Measurements from ENCODE around the gene CYP17A1.
"Not testable (repeated sequence)": the region's sequence is repeated elsewhere in the genome, so short reads cannot be mapped to it uniquely, and the experiment has no call there.

CYP17A1 gene

GRCh38 chr10:102837230-102837721 lies at the start of gene CYP17A1:
Gene CYP17A1, minus strand, starts transcription at chr10:102837413. Its CDS starts 52 bp downstream, at chr10:102837361.
- no peak for DNase-seq

GRCh38 chr10:102880256-102880655 lies 43.0 kb upstream of the CYP17A1 start:
- DNase-seq = no peak

GRCh38 chr10:102878629-102879028 lies 41.4 kb upstream of the CYP17A1 start:
- no peak for DNase-seq

- no peak for DNase-seq
Observed at GRCh38 chr10:102876747-102877153, 39.5 kb upstream of the CYP17A1 start.

GRCh38 chr10:102872163-102872562 lies 35.0 kb upstream of the CYP17A1 start:
- DNase-seq = no peak

GRCh38 chr10:102870221-102870620 lies 33.0 kb upstream of the CYP17A1 start:
- DNase-seq = no peak

- peak; percentile 19 for DNase-seq
Observed at GRCh38 chr10:102869258-102870198, 32.3 kb upstream of the CYP17A1 start, which contains the start of gene AS3MT. Gene AS3MT, plus strand, starts transcription at chr10:102869470. Its CDS starts 123 bp downstream, at chr10:102869593.

GRCh38 chr10:102868911-102869257 lies 31.7 kb upstream of the CYP17A1 start:
- DNase-seq = no peak

- DNase-seq = no peak
Observed at GRCh38 chr10:102865620-102866019, 28.4 kb upstream of the CYP17A1 start.

GRCh38 chr10:102863660-102864059 lies 26.4 kb upstream of the CYP17A1 start:
- no peak for DNase-seq

- DNase-seq = no peak
Observed at GRCh38 chr10:102859911-102860310, 22.7 kb upstream of the CYP17A1 start.

- DNase-seq = no peak
Observed at GRCh38 chr10:102856758-102857424, 19.7 kb upstream of the CYP17A1 start.

GRCh38 chr10:102855731-102856436 lies 18.7 kb upstream of the CYP17A1 start:
- not testable (repeated sequence) for DNase-seq

- DNase-seq = not testable (repeated sequence)
Observed at GRCh38 chr10:102853237-102853636, 16.0 kb upstream of the CYP17A1 start.

GRCh38 chr10:102850025-102850518 lies 12.9 kb upstream of the CYP17A1 start:
- no peak for DNase-seq

- no peak for DNase-seq
Observed at GRCh38 chr10:102845352-102845902, 8.2 kb upstream of the CYP17A1 start.

GRCh38 chr10:102844190-102844776 lies 7.1 kb upstream of the CYP17A1 start:
- DNase-seq = not testable (repeated sequence)

GRCh38 chr10:102843139-102843538 lies 5.9 kb upstream of the CYP17A1 start:
- not testable (repeated sequence) for DNase-seq

GRCh38 chr10:102841827-102842345 lies 4.7 kb upstream of the CYP17A1 start:
- DNase-seq = no peak

- not testable (repeated sequence) for DNase-seq
Observed at GRCh38 chr10:102838276-102838927, 1.2 kb upstream of the CYP17A1 start.

- peak; percentile 72 for DNase-seq
Observed at GRCh38 chr10:102835007-102835482, 2.2 kb downstream of the CYP17A1 start.

Measured in activated T-cell treated with anti-CD3 and anti-CD28 coated beads, Interleukin-2, amount 50 U/mL, for 1 hour (primary cell).